Chondrocyte (in vitro differentiated cells): ENCODE results near the gene PSD4. TPM values are rescaled to one million over a fixed set of nuclear protein-coding genes. Genes with fewer than 3 reads are reported as not detected.
A peak's percentile ranks its signal among the peaks of the same experiment; 100 is the strongest.

Source experiments
- DNase-seq: peaks from one replicate; pipeline ENCODE4 v3.0.0; 2021; ENCODE audit warnings: mixed read lengths, low spot score
- H3K27ac Mint-ChIP-seq: one replicate; pipeline ENCODE4 v1.8.0; 2021; ENCODE audit warnings: mild to moderate bottlenecking, moderate library complexity, mixed read lengths; ENCODE audit not compliant: unreplicated experiment
- H3K27me3 Mint-ChIP-seq: 2 replicates; pipeline ENCODE4 v1.8.0; 2021; ENCODE audit warnings: low read depth, mixed read lengths
- H3K36me3 Mint-ChIP-seq: 2 replicates; pipeline ENCODE4 v1.8.0; 2021; ENCODE audit warnings: low read depth, mixed read lengths
- H3K4me1 Mint-ChIP-seq: 2 replicates; pipeline ENCODE4 v1.8.0; 2021; ENCODE audit warnings: low read depth, mild to moderate bottlenecking, mixed read lengths
- H3K4me3 Mint-ChIP-seq: one replicate; pipeline ENCODE4 v1.8.0; 2021; ENCODE audit warnings: mild to moderate bottlenecking, moderate library complexity, mixed read lengths; ENCODE audit not compliant: unreplicated experiment
- H3K9me3 Mint-ChIP-seq: 2 replicates; pipeline ENCODE4 v1.8.0; 2021; ENCODE audit warnings: low read depth, mixed read lengths
- total RNA-seq: library from RNA; stranded (reverse); gene quantifications from 3 replicates; pipeline ENCODE4 v1.2.1, GENCODE V29; 2021
- TF ChIP-seq, protein P1 (sequence below): fragments of 200-600 bp; sonication (generic); IDR thresholded peaks from 2 replicates; pipeline ENCODE4 v1.5.0; 2021; ENCODE audit warnings: antibody characterized with exemption, mild to moderate bottlenecking, moderate library complexity

PSD4 gene
- total RNA-seq, 1 donor from 2014 or later: 5.5 TPM

DNA sequence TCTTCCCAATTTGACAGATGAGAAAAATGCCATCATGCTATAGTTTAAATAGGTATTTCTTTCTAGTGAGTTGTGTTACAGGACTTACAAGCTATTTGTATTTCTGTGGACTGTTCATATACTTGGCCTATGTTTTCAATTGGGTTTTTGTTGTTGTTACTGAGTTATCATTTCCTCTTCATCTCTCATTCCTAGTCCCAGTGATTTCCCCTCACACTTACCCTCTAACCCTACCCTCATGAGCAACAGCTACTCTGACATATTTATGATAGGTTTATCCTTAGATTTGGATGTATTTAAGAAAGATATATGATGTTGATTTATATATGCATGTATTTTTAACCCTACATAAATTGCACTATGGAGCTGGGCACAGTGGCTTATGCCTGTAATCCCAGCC is 10.9 kb upstream of the PSD4 start:
- Mint-ChIP-seq H3K27me3 (no peaks in the 10 kb centered on the region), H3K4me3 (no peak overlapping the region), H3K9me3 (no peaks in the 10 kb centered on the region), H3K27ac (no peak overlapping the region), H3K36me3 (no peaks in the 10 kb centered on the region), H3K4me1 (peaks cover 13% of the 10 kb centered on the region)
- DNase-seq: no peak
- TF ChIP-seq, protein P1, sequence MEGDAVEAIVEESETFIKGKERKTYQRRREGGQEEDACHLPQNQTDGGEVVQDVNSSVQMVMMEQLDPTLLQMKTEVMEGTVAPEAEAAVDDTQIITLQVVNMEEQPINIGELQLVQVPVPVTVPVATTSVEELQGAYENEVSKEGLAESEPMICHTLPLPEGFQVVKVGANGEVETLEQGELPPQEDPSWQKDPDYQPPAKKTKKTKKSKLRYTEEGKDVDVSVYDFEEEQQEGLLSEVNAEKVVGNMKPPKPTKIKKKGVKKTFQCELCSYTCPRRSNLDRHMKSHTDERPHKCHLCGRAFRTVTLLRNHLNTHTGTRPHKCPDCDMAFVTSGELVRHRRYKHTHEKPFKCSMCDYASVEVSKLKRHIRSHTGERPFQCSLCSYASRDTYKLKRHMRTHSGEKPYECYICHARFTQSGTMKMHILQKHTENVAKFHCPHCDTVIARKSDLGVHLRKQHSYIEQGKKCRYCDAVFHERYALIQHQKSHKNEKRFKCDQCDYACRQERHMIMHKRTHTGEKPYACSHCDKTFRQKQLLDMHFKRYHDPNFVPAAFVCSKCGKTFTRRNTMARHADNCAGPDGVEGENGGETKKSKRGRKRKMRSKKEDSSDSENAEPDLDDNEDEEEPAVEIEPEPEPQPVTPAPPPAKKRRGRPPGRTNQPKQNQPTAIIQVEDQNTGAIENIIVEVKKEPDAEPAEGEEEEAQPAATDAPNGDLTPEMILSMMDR: no peak

DNA sequence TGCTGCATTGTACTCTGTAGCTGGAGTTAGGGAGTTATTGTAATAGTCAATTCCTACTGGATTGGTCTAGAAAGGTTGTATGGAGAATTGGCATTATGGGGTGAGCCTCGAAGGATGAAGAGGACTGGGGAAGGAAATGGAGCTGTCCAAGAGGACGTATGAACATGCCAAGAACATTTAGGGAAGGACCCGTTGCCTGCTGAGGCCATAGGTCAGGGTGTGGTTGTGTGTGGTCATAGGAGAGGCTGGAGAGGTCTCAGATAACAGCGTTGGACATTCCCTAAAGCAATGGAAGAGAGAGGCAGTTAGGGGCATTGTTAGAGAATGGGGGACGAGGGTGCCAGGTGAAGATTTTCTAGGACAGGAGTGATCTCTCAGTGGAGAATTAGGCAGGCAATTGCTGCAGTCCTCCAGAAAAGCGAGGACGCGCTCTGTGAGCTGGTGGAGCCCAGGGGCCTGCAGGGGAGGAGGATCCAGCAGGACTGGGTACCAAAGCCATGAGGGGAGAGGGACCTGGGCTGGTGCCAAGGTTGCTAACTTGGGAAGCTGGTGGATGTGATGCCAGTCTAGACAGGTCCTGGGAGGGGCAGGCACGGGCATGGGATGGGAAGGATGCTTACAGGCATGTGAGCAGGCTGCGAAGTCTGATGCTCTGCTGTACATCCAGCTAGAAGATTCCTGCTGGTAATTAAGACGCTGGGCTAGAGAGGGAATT is 9.4 kb upstream of the PSD4 start:
- no peak overlapping the region for H3K27ac Mint-ChIP-seq
- no peaks in the 10 kb centered on the region for H3K27me3 Mint-ChIP-seq
- H3K36me3 Mint-ChIP-seq: no peaks in the 10 kb centered on the region
- DNase-seq: peak; percentile 65
- no peak overlapping the region for H3K4me3 Mint-ChIP-seq
- H3K9me3 Mint-ChIP-seq: no peaks in the 10 kb centered on the region
- H3K4me1 Mint-ChIP-seq: no peaks in the 10 kb centered on the region
- TF ChIP-seq, protein P1: no peak

DNA sequence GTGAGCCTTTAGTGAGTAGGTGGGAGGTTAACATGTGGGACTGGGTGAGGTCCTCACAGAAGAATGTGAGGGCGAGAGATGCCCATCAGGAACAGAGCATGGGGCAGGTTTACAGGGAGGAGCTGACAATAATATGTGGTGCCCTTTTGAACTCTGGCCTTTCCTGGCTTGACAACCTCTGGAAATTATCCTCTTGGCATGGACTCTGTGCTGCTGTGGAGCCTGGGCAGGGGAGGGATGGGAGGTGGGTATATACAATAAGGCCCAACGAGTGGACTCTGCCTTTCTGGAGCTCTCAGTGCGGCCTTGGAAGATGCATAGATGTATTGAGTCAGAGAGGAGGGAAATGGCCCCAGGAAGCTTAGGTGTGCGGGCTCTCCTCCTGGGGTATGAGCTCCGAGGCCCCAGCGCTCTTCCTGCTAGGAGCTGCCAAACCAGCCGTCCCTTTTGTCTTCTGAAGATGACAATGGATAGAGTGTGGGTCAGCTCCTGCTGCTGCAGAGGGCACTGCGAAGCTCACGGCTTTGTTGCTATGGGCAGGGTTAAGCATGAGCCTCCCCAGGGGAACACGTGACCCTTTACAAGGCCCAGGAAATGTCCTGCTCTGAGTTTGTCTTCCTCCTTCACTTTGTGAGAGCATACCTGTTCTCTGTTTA is 8.7 kb upstream of the PSD4 start:
- Mint-ChIP-seq H3K9me3 (no peaks in the 10 kb centered on the region), H3K27me3 (no peaks in the 10 kb centered on the region), H3K27ac (no peak overlapping the region), H3K4me1 (no peaks in the 10 kb centered on the region), H3K4me3 (no peak overlapping the region), H3K36me3 (no peaks in the 10 kb centered on the region)
- TF ChIP-seq, protein P1: no peak
- peak; percentile 40 for DNase-seq

DNA sequence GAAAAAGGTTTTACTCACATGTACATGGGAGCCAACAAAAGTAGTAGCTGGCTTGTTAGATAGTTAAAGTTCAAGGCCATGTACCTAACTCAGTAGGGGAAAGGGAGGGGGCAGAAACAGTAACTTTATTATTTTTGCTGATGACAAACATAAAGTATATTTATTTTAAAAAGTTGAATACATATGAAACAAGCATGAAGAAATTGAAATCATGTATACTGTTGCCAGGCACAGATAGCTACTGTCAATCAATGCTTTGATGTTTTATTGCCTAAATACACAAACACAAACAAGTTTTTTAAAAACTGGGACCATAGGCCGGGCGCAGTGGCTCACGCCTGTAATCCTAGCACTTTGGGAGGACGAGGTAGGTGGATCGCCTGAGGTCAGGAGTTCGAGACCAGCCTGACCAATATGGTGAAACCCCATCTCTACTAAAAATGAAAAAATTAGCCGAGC is 7.6 kb upstream of the PSD4 start:
- peak; percentile 19 for DNase-seq
- TF ChIP-seq, protein P1: no peak
- no peaks in the 10 kb centered on the region for H3K9me3 Mint-ChIP-seq
- H3K27ac Mint-ChIP-seq: no peak overlapping the region
- no peaks in the 10 kb centered on the region for H3K36me3 Mint-ChIP-seq
- H3K4me1 Mint-ChIP-seq: no peaks in the 10 kb centered on the region
- no peaks in the 10 kb centered on the region for H3K27me3 Mint-ChIP-seq
- no peak overlapping the region for H3K4me3 Mint-ChIP-seq

DNA sequence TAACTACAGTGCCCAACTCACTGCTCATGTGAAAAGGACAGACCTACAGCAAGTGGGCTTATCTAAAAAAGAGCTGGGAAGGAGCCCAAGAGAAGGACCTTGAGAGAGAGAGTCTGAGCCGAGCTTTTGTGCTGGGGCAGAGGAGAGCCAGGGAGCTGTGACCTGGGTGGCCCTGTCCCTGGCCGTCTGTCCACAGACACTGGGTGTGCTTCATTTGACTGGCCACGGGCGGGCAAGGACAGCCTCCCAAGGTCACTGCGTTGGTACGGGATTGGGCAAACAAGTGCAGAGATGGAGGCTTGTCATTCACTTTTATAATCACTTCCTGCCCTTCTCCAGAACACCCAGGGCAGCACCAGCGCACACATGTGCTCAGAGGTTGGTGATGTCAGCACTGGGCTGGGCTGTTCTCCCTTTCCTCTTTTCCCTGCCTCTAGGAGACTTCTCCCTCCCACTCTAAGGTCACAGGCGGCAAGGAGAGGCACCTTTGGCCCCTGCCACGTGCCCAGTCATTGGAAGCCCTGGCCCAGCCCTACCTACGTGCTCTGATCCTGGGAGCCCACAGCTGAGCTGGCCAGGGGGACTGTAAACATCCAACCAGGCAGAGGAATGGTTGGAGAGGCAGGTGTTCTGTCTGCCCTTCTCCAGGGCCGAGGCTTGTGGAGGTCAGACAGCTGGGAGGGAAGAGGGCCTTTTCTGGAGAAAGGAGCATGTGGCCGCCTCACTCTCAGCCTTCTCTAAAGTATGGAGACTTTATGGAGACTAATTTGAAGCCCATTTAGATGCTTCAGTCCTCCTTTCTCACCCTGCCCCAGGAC is 6.4 kb upstream of the PSD4 start:
- H3K9me3 Mint-ChIP-seq: no peaks in the 10 kb centered on the region
- DNase-seq: no peak
- H3K27ac Mint-ChIP-seq: no peak overlapping the region
- no peaks in the 10 kb centered on the region for H3K4me1 Mint-ChIP-seq
- TF ChIP-seq, protein P1: no peak
- no peaks in the 10 kb centered on the region for H3K36me3 Mint-ChIP-seq
- H3K4me3 Mint-ChIP-seq: no peak overlapping the region
- H3K27me3 Mint-ChIP-seq: no peaks in the 10 kb centered on the region
